Stimulated activated CD4-positive, alpha-beta T cell treated with anti-CD3 and anti-CD28 coated beads, Interleukin-15, amount 100 ng/mL, for 1 hour (primary cell): ENCODE measurements around the gene CRIP1.

Experiments
- DNase-seq, 2 donors: peaks; one replicate each; pipeline ENCODE4 v3.0.0-alpha.2; 2020; ENCODE audit warnings: low read depth in 1 of 2, low spot score in 1 of 2

The CRIP1 gene

DNA sequence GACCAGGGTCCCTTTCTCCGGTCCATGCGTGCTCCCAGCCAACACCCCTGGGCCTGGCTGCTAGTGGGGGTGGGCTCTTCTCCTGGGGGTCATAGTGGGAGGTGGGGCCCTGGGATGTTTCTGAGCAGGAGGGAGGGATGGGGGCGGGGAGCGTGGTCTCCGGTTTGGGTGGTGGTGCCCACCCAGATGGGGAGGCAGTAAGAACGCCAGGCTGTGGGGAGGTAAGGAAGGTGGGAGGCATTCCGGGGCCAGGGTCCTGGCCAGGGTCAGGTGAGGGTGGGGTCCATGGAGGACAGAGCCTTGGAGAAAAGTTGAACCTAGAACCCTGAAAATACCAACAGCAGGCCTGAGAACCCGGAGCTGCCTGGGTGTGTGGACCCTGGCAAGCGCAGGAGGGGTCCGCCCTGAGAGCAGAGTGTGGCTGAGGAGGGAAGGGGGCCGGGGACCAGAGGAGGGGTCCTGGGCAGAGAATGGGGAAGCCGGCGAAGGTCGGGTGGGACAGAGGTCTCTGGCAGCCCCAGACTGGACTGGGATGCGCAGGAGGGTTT is 6.4 kb upstream of the CRIP1 start:
- DNase-seq = no peak

DNA sequence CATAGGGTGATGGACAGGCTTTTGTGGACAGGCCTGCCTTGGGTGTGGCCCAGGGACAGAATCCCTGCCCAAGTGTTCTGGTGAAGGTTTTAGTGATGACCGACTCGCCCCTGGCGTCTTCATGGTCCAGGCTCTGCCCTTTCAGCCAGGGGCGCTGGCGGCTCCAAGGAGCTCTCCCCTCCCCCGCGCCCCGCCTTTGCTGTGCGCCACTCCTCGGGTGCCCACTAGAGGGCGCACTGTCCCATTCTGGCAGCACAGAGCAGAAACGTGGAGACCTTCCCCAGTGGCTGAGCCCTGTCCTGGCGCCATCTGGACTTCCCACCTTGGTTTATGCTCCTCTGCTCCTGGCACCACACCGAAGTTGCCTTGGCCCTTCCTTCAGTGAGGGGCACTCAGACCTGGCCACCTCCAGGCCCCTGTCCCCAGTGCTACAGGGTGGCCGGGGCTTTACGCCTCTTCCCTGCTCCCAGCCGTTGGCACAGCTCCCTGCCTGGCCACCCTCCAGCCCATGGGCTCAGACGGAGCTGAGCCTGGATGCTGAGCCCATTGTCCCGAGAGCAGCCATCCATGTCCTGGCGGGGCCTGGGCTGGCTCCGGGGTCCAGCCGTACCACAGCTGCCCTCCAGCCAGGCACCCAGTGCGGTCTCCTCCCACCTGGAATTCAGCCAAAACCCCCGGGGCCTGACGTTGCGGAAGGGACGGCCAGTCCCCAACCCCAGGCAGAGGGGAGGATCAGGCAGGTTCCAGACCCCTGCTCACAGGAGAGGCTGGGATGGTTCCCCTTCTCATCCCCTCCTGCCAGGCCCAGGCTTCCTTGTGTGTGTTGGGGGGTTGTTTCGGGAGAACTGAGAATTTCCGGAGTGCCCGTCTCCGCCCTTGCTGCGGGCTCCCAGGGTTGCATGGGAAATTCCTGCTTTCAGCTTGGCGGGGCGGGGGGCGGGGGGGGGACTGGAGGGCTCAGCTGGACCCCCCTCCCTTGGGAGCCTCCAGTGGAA is 5.6 kb upstream of the CRIP1 start:
- peak; percentile 85 to 86 for DNase-seq

DNA sequence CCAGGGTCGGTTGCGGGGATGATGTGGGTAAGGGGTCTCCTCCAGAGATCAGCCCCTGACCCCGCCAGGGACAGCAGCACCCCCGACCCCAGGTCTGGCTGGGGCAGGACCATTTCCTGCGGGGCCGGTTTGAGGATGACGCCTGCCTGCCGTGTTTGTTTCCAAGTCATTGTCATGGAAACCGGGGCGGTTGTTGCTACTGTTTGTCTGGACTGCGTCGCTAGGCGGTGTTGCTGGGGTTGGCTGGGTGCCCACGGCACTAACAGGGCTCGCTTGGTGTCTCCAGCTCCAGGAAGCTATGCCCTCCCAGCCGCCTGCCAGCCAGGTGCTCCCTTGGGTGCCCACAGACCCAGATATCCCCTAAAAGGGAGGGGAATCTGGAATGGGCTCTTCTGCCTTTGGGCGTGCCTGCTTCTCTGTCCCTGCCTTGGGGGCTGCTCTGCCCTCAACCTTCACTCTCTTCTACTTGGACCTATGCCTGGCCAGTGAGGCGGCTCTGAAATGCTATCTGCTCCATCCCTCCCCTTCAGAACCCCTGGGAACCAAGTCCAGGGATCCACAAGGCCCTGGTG is 4.7 kb upstream of the CRIP1 start:
- peak; percentile 65 to 89 for DNase-seq

DNA sequence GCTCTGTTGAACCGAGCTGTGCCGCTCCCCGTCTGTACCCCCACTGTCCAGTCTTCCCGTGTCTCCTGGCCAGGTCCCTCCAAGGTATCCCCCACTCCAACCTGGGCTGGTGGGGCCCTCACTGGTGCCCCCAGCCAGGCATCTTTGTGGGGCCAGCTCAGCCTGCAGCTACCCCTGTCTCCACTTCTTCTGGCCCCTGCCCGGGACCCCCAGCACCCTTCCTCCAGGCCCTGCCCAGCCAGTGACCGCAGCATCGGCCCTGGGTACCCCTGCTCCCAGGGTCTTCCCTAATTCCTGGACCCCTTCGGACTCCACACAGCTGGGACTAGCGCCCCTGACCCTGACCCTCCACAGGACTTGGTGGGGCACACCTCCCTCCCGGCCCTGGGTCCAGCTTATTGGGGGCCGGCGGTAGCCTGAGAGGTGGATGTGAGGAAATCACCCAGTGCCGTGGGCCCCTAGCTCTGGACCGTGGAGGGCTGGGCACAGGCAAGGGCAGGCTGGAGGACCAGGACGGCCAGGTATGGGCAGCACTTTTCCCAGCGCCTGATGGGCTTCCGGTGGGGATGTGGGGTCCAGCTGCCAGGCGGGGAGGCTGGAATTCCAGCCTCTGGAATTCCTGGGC is 4.1 kb upstream of the CRIP1 start:
- no peak for DNase-seq

DNA sequence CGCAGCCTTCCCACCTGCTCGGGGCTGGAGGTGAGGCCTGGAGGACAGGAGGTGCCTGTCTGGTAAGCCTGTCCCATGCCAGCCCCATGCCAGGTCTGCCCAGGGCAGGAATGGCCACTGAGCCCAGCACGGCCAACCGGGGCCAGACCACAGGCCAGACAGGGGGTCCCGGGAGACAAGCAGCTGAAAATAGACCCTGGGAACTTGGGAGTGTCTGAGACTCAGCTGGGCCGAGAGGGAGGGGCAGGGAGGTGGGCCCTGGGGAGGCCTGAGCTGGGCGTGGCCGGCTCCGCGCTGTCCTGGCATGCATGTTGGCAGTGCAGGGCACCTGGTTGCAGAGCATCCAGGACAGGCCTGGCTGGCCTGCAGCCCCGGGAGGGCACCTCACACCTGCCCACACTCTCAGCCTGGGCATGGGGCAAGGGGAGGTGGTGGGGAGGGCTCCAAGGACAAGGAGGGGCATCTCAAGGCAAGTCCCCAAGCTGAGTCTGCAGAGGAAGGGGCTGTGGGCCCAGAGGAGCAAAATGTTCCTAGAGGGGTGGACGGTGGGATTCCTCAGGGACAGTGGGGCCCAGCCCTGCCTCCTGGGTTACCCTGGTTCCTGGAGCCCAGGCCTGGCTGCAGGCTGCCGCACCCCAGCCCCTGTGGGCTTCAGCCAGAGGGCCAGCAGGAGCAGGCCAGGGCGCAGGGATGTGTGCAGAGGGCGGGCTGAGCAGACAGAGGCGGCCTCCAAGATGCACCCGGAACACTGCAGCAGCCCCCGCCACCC is 3.2 kb upstream of the CRIP1 start:
- no peak for DNase-seq

DNA sequence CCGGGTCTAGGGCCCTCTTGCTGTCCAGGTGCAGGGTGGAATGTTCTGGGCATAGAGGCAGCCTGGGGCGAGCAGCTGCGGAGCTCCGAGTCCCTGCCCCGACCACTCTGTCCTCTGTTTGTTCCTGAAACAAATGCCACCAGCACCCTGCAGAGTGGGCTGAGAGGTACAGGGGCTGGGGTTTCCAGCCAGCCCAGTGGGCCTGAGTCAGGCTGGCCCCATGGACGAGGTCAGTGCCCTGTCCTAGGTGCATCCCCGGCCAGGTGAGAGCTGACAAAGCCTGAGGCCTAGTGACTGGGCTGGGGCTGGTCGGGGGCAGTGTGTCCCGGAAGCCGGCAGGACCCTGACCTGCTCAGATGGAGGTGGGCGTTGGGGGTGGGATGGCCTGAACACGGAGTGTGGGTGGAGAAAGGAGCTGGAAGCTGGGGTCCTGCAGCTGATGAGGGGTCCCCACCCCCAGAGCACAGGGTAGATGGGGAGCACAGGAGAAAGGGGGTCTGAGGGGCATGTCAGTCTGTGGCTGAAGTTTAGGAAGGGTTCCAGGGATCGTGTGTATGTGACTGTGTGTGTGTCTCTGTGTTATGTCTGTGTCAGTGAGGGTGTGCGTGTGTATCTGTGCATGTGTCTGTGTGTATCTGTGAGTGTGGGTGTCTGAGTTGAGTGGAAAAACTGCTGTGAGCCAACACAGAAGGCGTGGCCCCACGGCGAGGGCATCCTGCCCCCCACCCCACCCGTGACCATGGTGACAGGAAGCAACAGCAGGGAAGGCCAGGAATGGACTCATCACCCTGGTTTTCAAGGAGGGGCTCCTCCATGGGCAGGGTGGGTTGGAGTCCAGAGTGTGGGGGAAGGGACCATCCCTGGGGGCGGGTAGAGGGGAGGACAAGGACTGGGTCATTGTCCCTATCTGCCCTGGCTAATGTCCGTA is 2.4 kb upstream of the CRIP1 start:
- peak in 1 of 2 donors; percentile 64 for DNase-seq

DNA sequence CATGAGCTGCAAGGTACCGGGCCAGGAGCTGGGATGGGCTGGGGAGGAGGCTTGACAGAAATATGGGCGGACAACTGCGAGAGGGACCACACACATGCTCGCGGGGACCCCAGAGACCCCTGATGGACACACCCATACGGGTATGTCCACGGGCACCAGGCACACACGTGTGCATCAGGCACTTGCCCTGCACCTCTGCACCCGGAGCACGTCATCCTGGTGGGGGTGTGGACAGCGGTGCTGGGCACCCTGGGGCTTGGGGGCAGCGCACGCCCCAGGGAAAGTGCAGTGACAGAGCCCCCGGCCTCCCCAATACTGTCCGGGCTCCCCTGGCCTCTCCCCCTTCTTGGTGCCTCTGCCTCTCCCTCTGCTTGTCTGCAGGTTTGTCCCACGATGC is 1.7 kb upstream of the CRIP1 start:
- no peak for DNase-seq

DNA sequence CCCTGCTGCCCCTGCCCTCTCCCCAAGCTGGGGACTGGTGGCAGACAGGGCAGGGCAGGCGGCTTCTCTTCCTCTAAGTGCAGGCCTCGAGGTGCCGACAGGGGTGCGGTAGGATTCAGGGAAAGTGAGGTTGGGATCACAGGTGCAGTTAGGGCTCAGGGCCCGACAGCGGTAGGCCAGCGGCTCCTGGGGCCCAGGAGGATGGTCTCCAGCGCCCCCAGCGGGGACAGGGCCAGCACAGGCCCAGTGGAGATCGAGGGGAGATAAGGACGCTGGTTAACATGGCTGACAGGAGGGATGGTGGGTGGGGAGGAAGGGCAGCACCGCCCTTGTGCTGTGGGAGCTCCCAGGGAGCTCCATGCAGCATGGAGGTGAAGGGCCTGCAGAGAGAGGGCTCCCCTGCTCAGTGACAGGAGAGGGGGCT is 935 bp upstream of the CRIP1 start:
- DNase-seq = no peak

DNA sequence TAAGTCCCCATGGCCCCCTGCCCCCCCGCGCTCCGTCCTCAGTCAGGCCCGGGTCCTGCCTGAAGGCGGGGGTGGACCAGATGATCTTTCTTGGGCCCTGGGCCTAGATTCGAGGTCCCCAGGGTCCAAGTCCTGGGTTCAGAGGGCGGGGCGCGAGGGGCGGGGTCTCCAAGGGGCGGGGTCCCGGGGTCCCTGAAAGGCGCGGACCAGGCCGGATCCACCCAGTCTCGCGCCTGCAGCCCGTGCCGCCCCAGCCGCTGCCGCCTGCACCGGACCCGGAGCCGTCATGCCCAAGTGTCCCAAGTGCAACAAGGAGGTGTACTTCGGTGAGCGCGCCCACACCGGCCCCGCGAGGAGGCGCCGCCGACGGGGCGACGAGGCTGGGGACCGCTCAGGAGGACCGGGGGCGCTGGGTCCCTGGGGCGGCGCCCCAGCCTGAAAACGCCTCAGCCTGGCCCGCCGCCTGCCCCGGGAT is 325 bp downstream of the CRIP1 start:
- peak in 1 of 2 donors; percentile 54 for DNase-seq

DNA sequence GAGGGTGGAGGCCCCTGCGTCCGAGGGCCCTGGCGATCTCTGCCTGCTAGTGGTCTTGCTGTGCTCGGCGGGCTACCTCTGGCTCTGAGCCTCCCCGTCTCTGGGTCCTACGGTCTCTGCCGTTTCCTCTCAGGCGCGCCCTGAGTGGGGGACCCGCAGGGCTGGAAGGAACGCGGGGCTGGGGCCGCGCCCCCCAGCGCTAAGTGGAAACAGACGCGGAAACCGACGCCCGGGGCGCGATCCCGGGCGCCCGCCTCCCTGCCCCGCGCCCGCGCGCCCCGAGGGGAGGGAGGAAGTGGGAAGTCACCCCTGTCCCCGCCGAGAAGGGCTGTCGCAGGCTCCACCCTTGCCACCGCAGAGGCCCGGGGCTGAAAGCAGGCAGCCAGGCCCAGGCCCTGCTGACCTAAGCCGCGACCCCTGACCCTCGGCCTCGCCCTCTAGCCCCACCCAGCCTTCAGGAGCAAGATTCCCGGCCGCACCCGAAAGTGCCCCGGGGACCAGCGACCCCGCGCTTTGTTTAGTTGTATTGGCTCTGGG is 831 bp downstream of the CRIP1 start:
- DNase-seq = peak in 1 of 2 donors; percentile 62

DNA sequence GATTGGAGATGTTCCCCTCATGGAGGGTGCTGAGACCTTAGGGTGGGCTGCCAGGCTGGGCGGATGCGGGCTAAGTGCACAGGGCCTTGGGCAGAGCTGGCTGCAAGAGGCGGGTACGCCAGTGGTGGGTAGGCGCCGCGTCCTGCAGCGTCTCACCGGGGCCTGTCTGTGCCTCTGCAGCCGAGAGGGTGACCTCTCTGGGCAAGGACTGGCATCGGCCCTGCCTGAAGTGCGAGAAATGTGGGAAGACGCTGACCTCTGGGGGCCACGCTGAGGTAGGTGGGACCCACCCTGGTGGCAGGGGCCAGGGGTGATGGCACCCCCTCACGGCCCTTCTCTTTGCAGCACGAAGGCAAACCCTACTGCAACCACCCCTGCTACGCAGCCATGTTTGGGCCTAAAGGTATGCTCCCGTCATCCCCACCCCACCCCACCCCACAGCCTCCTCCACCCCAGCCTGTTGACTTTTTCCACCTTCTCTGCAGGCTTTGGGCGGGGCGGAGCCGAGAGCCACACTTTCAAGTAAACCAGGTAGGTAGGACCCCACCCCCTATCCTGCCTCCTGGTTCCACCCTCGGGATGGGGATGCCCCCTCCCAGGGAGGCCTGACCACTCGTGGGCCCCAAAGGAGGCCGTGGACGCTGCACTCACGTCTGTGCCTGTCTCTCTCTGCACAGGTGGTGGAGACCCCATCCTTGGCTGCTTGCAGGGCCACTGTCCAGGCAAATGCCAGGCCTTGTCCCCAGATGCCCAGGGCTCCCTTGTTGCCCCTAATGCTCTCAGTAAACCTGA is 1.5 kb downstream of the CRIP1 start:
- DNase-seq = no peak

DNA sequence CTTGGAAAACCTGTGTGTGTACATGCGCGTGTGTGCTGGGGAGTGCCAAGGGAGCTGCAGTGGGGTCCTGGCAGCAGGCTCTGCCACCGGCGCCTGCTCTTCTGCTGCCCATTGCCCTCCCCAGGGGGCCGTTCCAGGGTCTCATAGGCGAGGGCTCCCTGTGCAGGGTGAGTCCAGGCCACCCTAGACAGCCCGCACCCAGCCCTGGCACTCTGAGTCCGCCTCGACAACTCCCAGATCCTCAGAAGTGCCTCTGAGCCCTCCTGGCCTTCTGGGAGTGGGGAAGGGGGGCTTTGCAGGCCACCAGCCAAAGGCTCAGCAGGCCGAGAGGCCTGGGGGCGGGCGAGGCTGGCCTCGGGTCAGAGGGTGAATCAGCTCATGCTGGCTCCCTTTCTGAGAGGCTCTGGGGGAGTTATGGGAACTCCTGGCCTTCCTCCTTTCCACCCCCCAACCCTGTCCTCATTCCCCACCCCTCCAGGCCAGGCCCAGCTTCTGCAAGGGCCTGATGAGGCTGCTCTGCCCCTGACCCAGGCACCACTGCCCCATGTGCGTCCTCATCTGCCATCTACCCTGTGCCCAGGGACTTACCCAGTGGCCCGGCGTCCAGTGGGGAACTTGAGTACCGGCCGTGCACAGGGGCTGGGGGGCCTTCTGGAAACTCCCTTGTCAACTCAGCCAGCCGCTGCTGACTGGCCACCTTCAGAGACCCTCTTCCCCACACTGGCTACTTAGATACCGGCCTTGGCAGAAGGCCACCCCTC is 2.3 kb downstream of the CRIP1 start:
- DNase-seq = no peak

DNA sequence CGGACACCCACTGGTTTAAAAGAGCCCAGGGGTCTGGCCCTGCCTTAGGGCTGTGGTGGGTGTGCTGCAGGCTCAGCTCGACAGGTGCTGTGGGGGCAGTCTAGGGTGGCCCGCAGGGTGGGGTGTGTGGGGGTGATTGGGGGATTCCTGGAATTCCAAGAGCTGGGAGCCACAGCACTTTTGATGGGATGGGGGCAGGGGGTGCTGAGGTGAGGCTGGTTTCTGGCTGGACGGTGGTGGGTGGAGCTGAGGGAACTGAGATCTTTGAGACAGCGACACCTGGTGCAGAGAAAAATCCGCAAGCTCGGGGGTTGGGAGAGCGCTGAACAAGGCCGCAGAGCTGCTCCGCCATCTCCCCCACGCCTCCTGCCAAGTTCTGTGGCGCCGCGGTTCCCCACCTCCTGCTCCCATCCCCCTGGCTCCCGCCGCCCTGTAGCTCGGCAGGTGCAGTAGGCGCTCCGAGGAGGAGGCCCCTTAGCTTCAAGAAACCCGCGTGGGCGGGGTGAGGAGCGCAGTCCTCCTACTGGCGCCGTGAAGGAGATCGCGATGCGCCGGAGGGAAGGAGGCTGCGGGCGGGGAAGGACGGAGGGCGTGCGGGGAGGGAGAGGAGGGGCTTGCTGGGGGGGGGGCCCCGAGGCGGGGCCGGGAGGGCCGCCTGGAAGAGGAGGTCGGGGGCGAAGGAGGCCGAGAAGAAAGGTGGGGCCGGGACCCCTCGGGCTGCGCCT is 3.0 kb downstream of the CRIP1 start:
- DNase-seq = peak; percentile 64 to 72

DNA sequence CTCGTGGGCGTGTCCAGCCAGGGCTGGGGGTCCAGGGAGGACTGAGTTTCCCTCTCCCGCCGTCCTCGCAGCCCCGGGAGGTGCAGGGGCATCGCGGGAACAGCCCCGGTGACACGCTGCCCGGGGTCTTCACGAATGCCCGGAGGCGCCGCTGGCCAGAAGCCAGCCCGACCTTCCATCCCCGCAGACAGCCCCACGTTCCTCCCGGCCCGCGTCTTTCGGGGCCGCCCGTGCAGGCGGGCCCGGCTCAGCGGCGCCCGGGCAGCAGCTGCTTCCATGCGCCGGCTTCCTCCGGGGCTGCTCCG is 3.5 kb downstream of the CRIP1 start:
- no peak for DNase-seq

DNA sequence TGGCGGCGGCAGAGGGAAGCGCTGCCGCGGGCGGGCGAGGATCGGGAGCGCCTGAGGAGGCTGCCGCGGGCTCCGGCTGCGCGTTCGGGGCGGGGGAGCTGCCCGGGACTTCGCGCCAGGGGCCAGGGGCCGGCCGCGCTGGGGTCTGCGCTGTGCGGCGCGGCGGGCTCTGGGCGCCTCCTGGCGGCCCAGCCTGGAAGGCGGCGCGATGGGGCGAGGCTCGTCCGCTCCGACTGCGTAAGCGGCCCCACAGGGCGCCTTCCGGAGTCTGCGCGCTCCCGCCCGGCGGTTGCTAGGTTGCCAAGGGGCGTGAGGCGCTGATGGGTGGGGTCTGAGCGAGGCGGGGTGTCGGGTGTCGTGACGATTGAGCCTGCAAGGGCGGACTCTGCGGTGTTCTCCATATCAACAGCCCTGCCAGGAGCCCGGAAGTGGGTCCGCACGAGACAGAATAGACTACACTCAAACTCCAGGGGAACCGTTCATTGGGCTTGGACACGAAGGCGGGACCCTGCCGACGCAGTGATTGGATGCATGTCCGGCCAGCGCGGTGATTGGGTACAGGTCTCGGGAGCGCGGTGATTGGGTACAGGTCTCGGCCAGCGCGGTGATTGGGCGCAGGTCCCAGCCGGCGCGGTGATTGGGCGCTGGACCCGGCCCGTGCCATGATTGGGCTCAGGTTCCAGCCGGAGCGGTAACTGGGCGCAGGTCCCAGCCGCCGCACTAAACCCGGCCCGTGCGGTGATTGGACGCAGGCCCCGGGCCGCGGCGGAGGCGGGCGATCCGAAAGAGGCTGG is 4.1 kb downstream of the CRIP1 start, which contains the start of gene TEDC1:
TSS of gene TEDC1 (plus strand) at position 675 of the 794 bp plus-strand sequence. CDS start 130 bp downstream, outside the sequence.
- DNase-seq = peak; percentile 96 to 99

DNA sequence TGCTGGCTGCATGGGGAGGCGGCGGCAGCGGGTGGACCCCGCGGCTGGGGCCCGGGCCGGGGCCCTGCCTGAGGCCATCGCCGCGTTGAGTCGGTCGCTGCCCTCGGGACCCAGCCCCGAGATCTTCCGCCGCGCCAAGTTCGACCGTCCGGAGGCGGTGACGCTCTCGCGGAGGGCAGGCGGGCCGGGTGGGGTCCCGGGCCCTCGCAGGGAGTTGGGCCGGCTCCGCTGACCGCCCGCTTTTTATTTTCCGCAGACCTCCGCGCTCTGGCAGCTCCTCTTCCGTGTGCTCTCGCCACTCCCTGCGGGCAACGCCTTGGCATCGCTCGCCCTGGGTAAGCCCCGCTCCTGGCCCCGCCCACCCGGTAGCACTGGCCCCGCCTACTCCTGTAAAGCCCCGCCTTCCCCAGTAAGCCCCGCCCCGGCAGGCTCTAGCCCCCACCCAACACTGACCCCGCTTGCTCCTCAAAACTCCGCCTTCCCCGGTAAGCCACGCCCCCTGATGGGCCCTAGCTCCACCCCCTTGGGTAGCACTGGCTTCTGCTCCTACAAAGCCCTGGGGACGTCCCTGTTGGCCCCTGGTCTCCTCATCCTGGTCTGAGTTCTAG is 4.8 kb downstream of the CRIP1 start:
- DNase-seq = peak; percentile 69 to 83
